Activated CD8-positive, alpha-beta T cell treated with anti-CD3 and anti-CD28 coated beads, Interleukin-2, amount 10 ng/mL, durations not matched to agents 7 days and 5 days (primary cell): Measurements from ENCODE around the gene MINPP1. TPM values are rescaled to one million over a fixed set of nuclear protein-coding genes. Genes with fewer than 3 reads are reported as not detected.

Experiments
- microRNA-seq: library from miRNA; unstranded; fragments of <30 nt; microRNA quantifications from one replicate; pipeline ENCODE4 v1.2.0, GENCODE V29; 2022
- total RNA-seq, 2 experiments: library from RNA; stranded (reverse); gene quantifications; one replicate each; pipeline ENCODE4 v1.2.3, GENCODE V29; 2021

MINPP1 gene
- total RNA-seq, 2 experiments from 2014 or later = 8.0 TPM

Small RNA genes within 50 kb of the gene (microRNA-seq; reads per million reads assigned to microRNA genes)
- gene MIR4678 = not detected

Other genes starting within 250 kb of the MINPP1 start
- gene NUTM2D, start 147.1 kb upstream of the MINPP1 start, total RNA-seq = 1 to 10 TPM; 1.6 to 2.0 TPM
- under 1 TPM in 1 of 2 experiments, not detected in 1; 0.08 TPM for gene PAPSS2, start 155.0 kb downstream of the MINPP1 start, total RNA-seq